Smooth muscle cell (in vitro differentiated cells): ENCODE measurements around the gene COMMD1. TPM values are rescaled to one million over a fixed set of nuclear protein-coding genes. Genes with fewer than 3 reads are reported as not detected.

ENCODE experiments used
- polyA plus RNA-seq: library from polyadenylated mRNA; unstranded; fragments of >200 nt; fragmentation: Nextera tagmentation; extraction: Ambion mirVana; gene quantifications from 2 replicates; pipeline ENCODE4 v1.2.1, GENCODE V29; 2016
- small RNA-seq: library from RNA; depleted of rRNA; stranded (forward); fragments of <200 nt; gene quantifications from one replicate; pipeline ENCODE3, GENCODE V24; 2014
- total RNA-seq: library from RNA; depleted of rRNA; stranded (reverse); fragments of >200 nt; gene quantifications from 2 replicates; pipeline ENCODE4 v1.2.3, GENCODE V29; 2014

COMMD1 gene
- total and polyA plus RNA-seq, 2 experiments from 2014 or later = 50.6 to 82.9 TPM

Small RNA genes within 50 kb of the gene (small RNA-seq; reads per million reads assigned to genes)
- not detected for gene RF00019

Other genes starting within 250 kb of the COMMD1 start
- gene FAM161A, start 51.6 kb upstream of the COMMD1 start, total RNA-seq = 3.9 TPM in 2 replicates
- 4.1 and 5.7 TPM in 2 replicates for gene FAM161A, start 51.6 kb upstream of the COMMD1 start, polyA plus RNA-seq
- gene CCT4, start 17.0 kb upstream of the COMMD1 start, total RNA-seq = 164 and 180 TPM in 2 replicates
- gene CCT4, start 17.0 kb upstream of the COMMD1 start, polyA plus RNA-seq = 109 and 117 TPM in 2 replicates